GM21619 (cell line): Measurements from ENCODE around the gene PRKCE.

Experiments
- ATAC-seq: cut with Tn5 transposase; IDR thresholded peaks from one replicate; pipeline ENCODE4 v1.9.1; 2021; ENCODE audit not compliant: unreplicated experiment

The PRKCE gene

GRCh38 chr2:45802499-45803138, 151.1 kb downstream of the PRKCE start:
- ATAC-seq: no peak

GRCh38 chr2:45804987-45805755, 153.7 kb downstream of the PRKCE start:
- no peak for ATAC-seq

GRCh38 chr2:45806563-45807358, 155.3 kb downstream of the PRKCE start:
- ATAC-seq: no peak

- no peak for ATAC-seq
These were observed 156.9 kb downstream of the PRKCE start for GRCh38 chr2:45808294-45808800.

- no peak for ATAC-seq
These were observed 157.7 kb downstream of the PRKCE start for GRCh38 chr2:45809205-45809604.

- ATAC-seq: no peak
These were observed 160.6 kb downstream of the PRKCE start for GRCh38 chr2:45812011-45812500.

GRCh38 chr2:45813003-45813941, 161.8 kb downstream of the PRKCE start:
- no peak for ATAC-seq

- no peak for ATAC-seq
These were observed 163.0 kb downstream of the PRKCE start for GRCh38 chr2:45814488-45814887.

GRCh38 chr2:45814951-45815621, 163.6 kb downstream of the PRKCE start:
- ATAC-seq: no peak

- ATAC-seq: no peak
These were observed 164.8 kb downstream of the PRKCE start for GRCh38 chr2:45816272-45816671.

- ATAC-seq: no peak
These were observed 167.1 kb downstream of the PRKCE start for GRCh38 chr2:45818591-45818990.

GRCh38 chr2:45820048-45820447, 168.6 kb downstream of the PRKCE start:
- no peak for ATAC-seq

GRCh38 chr2:45821558-45822271, 170.2 kb downstream of the PRKCE start:
- no peak for ATAC-seq

GRCh38 chr2:45822272-45822630, 170.8 kb downstream of the PRKCE start:
- no peak for ATAC-seq

GRCh38 chr2:45823723-45824206, 172.3 kb downstream of the PRKCE start:
- no peak for ATAC-seq

GRCh38 chr2:45825001-45825651, 173.7 kb downstream of the PRKCE start:
- no peak for ATAC-seq

- ATAC-seq: no peak
These were observed 175.0 kb downstream of the PRKCE start for GRCh38 chr2:45826460-45826859.

- no peak for ATAC-seq
These were observed 175.6 kb downstream of the PRKCE start for GRCh38 chr2:45826884-45827635.
